HCT116 (cell line): Measurements from ENCODE around the gene COBLL1.

ENCODE experiments used
- EZH2 ChIP-seq: fragments of 200-600 bp; sonication (generic); IDR thresholded peaks from 2 replicates; pipeline ENCODE4 v1.6.1; 2017; ENCODE audit warnings: antibody characterized with exemption, mixed run types
- MAX ChIP-seq: IDR thresholded peaks from 2 replicates; pipeline ENCODE4 v1.6.1; 2012
- POLR2A ChIP-seq: IDR thresholded peaks from 2 replicates; pipeline ENCODE4 v1.7.0; 2011; ENCODE audit warnings: borderline replicate concordance; ENCODE audit not compliant: insufficient read depth, insufficient read length; ENCODE audit errors: extremely low read depth
- SRF ChIP-seq: IDR thresholded peaks from 2 replicates; pipeline ENCODE4 v1.6.1; 2012; ENCODE audit warnings: low read depth
- ZNF274 ChIP-seq: fragments of 200-500 bp; sonication (Bioruptor generic); IDR thresholded peaks from 2 replicates; pipeline ENCODE4 v1.6.1; 2014; ENCODE audit warnings: mild to moderate bottlenecking, low read depth, low read length, inconsistent platforms
- TF ChIP-seq, protein P1 (sequence below), 3 experiments: fragments of 200-600 bp in 1 of 3; sonication (generic) in 1 of 3; IDR thresholded peaks in 2 of 3; conservative IDR thresholded peaks in 1 of 3; 2 replicates each; pipeline ENCODE4 v1.5.1; 2012 to 2017; ENCODE audit warnings: low read depth in 2 of 3, low read length in 2 of 3, antibody characterized with exemption in 1 of 3, borderline replicate concordance in 1 of 3, control low read depth in 1 of 3, mild to moderate bottlenecking in 1 of 3, mixed read lengths in 1 of 3, mixed run types in 1 of 3, moderate library complexity in 1 of 3; ENCODE audit not compliant: insufficient read depth in 1 of 3

GRCh38 chr2:164642268-164642667, 199.4 kb downstream of the COBLL1 start:
- TF ChIP-seq SRF, result no peak
- TF ChIP-seq, protein P1, sequence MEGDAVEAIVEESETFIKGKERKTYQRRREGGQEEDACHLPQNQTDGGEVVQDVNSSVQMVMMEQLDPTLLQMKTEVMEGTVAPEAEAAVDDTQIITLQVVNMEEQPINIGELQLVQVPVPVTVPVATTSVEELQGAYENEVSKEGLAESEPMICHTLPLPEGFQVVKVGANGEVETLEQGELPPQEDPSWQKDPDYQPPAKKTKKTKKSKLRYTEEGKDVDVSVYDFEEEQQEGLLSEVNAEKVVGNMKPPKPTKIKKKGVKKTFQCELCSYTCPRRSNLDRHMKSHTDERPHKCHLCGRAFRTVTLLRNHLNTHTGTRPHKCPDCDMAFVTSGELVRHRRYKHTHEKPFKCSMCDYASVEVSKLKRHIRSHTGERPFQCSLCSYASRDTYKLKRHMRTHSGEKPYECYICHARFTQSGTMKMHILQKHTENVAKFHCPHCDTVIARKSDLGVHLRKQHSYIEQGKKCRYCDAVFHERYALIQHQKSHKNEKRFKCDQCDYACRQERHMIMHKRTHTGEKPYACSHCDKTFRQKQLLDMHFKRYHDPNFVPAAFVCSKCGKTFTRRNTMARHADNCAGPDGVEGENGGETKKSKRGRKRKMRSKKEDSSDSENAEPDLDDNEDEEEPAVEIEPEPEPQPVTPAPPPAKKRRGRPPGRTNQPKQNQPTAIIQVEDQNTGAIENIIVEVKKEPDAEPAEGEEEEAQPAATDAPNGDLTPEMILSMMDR (IDR thresholded peaks at IDR 0.05 in 2 of 3, conservative IDR thresholded peaks at IDR 0.05 in 1 of 3; ENCODE audit: borderline replicate concordance in 1 of 3, insufficient read depth in 1 of 3, low read depth in 2 of 3, low read length in 2 of 3), result no peak
- no peak for TF ChIP-seq MAX
- TF ChIP-seq ZNF274, result no peak
- no peak for TF ChIP-seq EZH2
- TF ChIP-seq POLR2A, result no peak
